ENCODE data around the gene TAB2.

The TAB2 gene

GRCh38 chr6:149336609-149336928 is 19.1 kb downstream of the TAB2 start:
- peaks cover 100% of the 10 kb centered on the region for H3K79me2 ChIP-seq (ENCODE audit: low read length)
- H3K27me3 ChIP-seq (ENCODE audit: low read depth, low read length), result no peaks in the 10 kb centered on the region
- H3K9me3 ChIP-seq (ENCODE audit: insufficient read depth, low read length), result no peaks in the 10 kb centered on the region
- H4K20me1 ChIP-seq (ENCODE audit: insufficient read depth, low read length), result peaks cover 96% of the 10 kb centered on the region
- 0 out of 2 replicates have a peak overlapping the region, but pooled peaks have one; percentile 9 for H3K27ac ChIP-seq (ENCODE audit: low read length)
- H3K4me1 ChIP-seq (ENCODE audit: low read length), result peaks cover 51% of the 10 kb centered on the region
- H3K36me3 ChIP-seq (replicated peaks; ENCODE audit: low read depth, low read length), result peaks cover 10% of the 10 kb centered on the region
- no peak for TF ChIP-seq EZH2phosphoT487 (IDR thresholded peaks at IDR 0.05; ENCODE audit: low read depth)
- TF ChIP-seq CTCF (IDR thresholded peaks at IDR 0.05; ENCODE audit: low read depth, low read length), result no peak
- H3K4me2 ChIP-seq (ENCODE audit: low read length), result peak overlapping the region; percentile 42
- H3K9ac ChIP-seq (ENCODE audit: low read length), result 0 out of 2 replicates have a peak overlapping the region, but pooled peaks have one; percentile 6
- H3K4me3 ChIP-seq (ENCODE audit: low read length), result no peak overlapping the region
- H2AFZ ChIP-seq (ENCODE audit: low read depth, low read length), result no peak overlapping the region

GRCh38 chr6:149337320-149337719 is 19.8 kb downstream of the TAB2 start:
- H2AFZ ChIP-seq (ENCODE audit: low read depth, low read length), result no peak overlapping the region
- no peak for TF ChIP-seq CTCF (IDR thresholded peaks at IDR 0.05; ENCODE audit: low read depth, low read length)
- TF ChIP-seq EZH2phosphoT487 (IDR thresholded peaks at IDR 0.05; ENCODE audit: low read depth), result no peak
- no peaks in the 10 kb centered on the region for H3K27me3 ChIP-seq (ENCODE audit: low read depth, low read length)
- no peak overlapping the region for H3K27ac ChIP-seq (ENCODE audit: low read length)
- peaks cover 58% of the 10 kb centered on the region for H3K4me1 ChIP-seq (ENCODE audit: low read length)
- no peak overlapping the region for H3K9ac ChIP-seq (ENCODE audit: low read length)
- H3K4me3 ChIP-seq (ENCODE audit: low read length), result no peak overlapping the region
- peaks cover 10% of the 10 kb centered on the region for H3K36me3 ChIP-seq (replicated peaks; ENCODE audit: low read depth, low read length)
- H4K20me1 ChIP-seq (ENCODE audit: insufficient read depth, low read length), result peaks cover 96% of the 10 kb centered on the region
- no peaks in the 10 kb centered on the region for H3K9me3 ChIP-seq (ENCODE audit: insufficient read depth, low read length)
- peak overlapping the region; percentile 18; the same call in 1 of the 2 replicates for H3K4me2 ChIP-seq (ENCODE audit: low read length)
- peaks cover 100% of the 10 kb centered on the region for H3K79me2 ChIP-seq (ENCODE audit: low read length)

- Histone ChIP-seq H4K20me1 (ENCODE audit: insufficient read depth, low read length) (peaks cover 97% of the 10 kb centered on the region), H2AFZ (ENCODE audit: low read depth, low read length) (no peak overlapping the region), H3K9me3 (ENCODE audit: insufficient read depth, low read length) (no peaks in the 10 kb centered on the region), H3K36me3 (replicated peaks; ENCODE audit: low read depth, low read length) (peaks cover 15% of the 10 kb centered on the region), H3K4me1 (ENCODE audit: low read length) (peaks cover 57% of the 10 kb centered on the region), H3K27ac (ENCODE audit: low read length) (no peak overlapping the region), H3K27me3 (ENCODE audit: low read depth, low read length) (no peaks in the 10 kb centered on the region), H3K79me2 (ENCODE audit: low read length) (peaks cover 100% of the 10 kb centered on the region), H3K4me2 (ENCODE audit: low read length) (no peak overlapping the region), H3K4me3 (ENCODE audit: low read length) (no peak overlapping the region), H3K9ac (ENCODE audit: low read length) (no peak overlapping the region)
- TF ChIP-seq CTCF (IDR thresholded peaks at IDR 0.05; ENCODE audit: low read depth, low read length), result no peak
- no peak for TF ChIP-seq EZH2phosphoT487 (IDR thresholded peaks at IDR 0.05; ENCODE audit: low read depth)
These were observed 22.7 kb downstream of the TAB2 start for GRCh38 chr6:149340200-149340599.

GRCh38 chr6:149342525-149342924 is 25.0 kb downstream of the TAB2 start:
- H2AFZ ChIP-seq (ENCODE audit: low read depth, low read length), result no peak overlapping the region
- no peak for TF ChIP-seq EZH2phosphoT487 (IDR thresholded peaks at IDR 0.05; ENCODE audit: low read depth)
- TF ChIP-seq CTCF (IDR thresholded peaks at IDR 0.05; ENCODE audit: low read depth, low read length), result no peak

More at GRCh38 chr6:149342525-149342924, 25.0 kb downstream of the TAB2 start:
- H3K27ac ChIP-seq (ENCODE audit: low read length), result peak overlapping the region; percentile 31
- H3K4me2 ChIP-seq (ENCODE audit: low read length), result peak overlapping the region; percentile 36
- H3K9me3 ChIP-seq (ENCODE audit: insufficient read depth, low read length), result no peaks in the 10 kb centered on the region
- H3K4me3 ChIP-seq (ENCODE audit: low read length), result no peak overlapping the region
- H3K27me3 ChIP-seq (ENCODE audit: low read depth, low read length), result no peaks in the 10 kb centered on the region
- H3K79me2 ChIP-seq (ENCODE audit: low read length), result peaks cover 99% of the 10 kb centered on the region
- H3K36me3 ChIP-seq (replicated peaks; ENCODE audit: low read depth, low read length), result peaks cover 22% of the 10 kb centered on the region
- H3K9ac ChIP-seq (ENCODE audit: low read length), result no peak overlapping the region
- peaks cover 93% of the 10 kb centered on the region for H4K20me1 ChIP-seq (ENCODE audit: insufficient read depth, low read length)
- H3K4me1 ChIP-seq (ENCODE audit: low read length), result peaks cover 34% of the 10 kb centered on the region
